Neuron (in vitro differentiated cells): Measurements from ENCODE around the gene BCAR3.
"Not testable (repeated sequence)": the region's sequence is repeated elsewhere in the genome, so short reads cannot be mapped to it uniquely, and the experiment has no call there.

Experiments used
- H2AFZ ChIP-seq: one replicate; pipeline ENCODE4 v1.6.1; 2013; ENCODE audit warnings: low read depth, mild to moderate bottlenecking, inconsistent platforms, low read length, moderate library complexity
- H3K27me3 ChIP-seq: one replicate; pipeline ENCODE4 v1.6.1; 2013; ENCODE audit warnings: low read length; ENCODE audit not compliant: insufficient read depth
- H3K36me3 ChIP-seq: one replicate; pipeline ENCODE4 v1.6.1; 2013; ENCODE audit warnings: low read length; ENCODE audit not compliant: insufficient read depth
- H3K4me1 ChIP-seq: one replicate; pipeline ENCODE4 v1.6.1; 2013; ENCODE audit warnings: low read length; ENCODE audit not compliant: insufficient read depth
- H3K4me3 ChIP-seq: 2 replicates; pipeline ENCODE4 v1.5.1; 2013; ENCODE audit warnings: mild to moderate bottlenecking, low read length, moderate library complexity
- H3K9me3 ChIP-seq: one replicate; pipeline ENCODE4 v1.6.1; 2013; ENCODE audit warnings: low read length

Gene BCAR3

GRCh38 chr1:93652323-93652949 is 29.2 kb downstream of the BCAR3 start:
- Histone ChIP-seq H2AFZ (no peak overlapping the region), H3K27me3 (no peaks in the 10 kb centered on the region), H3K4me1 (no peaks in the 10 kb centered on the region), H3K4me3 (no peak overlapping the region), H3K36me3 (no peaks in the 10 kb centered on the region), H3K9me3 (peaks cover 1% of the 10 kb centered on the region)

GRCh38 chr1:93651695-93652094 is 29.9 kb downstream of the BCAR3 start:
- no peak overlapping the region for H3K4me3 ChIP-seq
- H3K36me3 ChIP-seq, result no peaks in the 10 kb centered on the region
- no peak overlapping the region for H2AFZ ChIP-seq
- no peaks in the 10 kb centered on the region for H3K27me3 ChIP-seq
- no peaks in the 10 kb centered on the region for H3K4me1 ChIP-seq
- H3K9me3 ChIP-seq, result peaks cover 1% of the 10 kb centered on the region

- H2AFZ ChIP-seq, H3K36me3 ChIP-seq, H3K27me3 ChIP-seq, H3K9me3 ChIP-seq, H3K4me3 ChIP-seq, H3K4me1 ChIP-seq: not testable (repeated sequence)
These were observed 31.5 kb downstream of the BCAR3 start for GRCh38 chr1:93650159-93650558.

- H3K4me3 ChIP-seq, result no peak overlapping the region
- H3K9me3 ChIP-seq, result no peaks in the 10 kb centered on the region
- H3K27me3 ChIP-seq, result no peaks in the 10 kb centered on the region
- H3K4me1 ChIP-seq, result no peaks in the 10 kb centered on the region
- no peaks in the 10 kb centered on the region for H3K36me3 ChIP-seq
- no peak overlapping the region for H2AFZ ChIP-seq
These were observed 32.4 kb downstream of the BCAR3 start for GRCh38 chr1:93649231-93649630.

GRCh38 chr1:93648656-93649055 is 33.0 kb downstream of the BCAR3 start:
- Histone ChIP-seq H3K4me1 (no peaks in the 10 kb centered on the region), H3K27me3 (no peaks in the 10 kb centered on the region), H2AFZ (no peak overlapping the region), H3K4me3 (no peak overlapping the region), H3K9me3 (no peaks in the 10 kb centered on the region), H3K36me3 (no peaks in the 10 kb centered on the region)

GRCh38 chr1:93641527-93641926 is 40.1 kb downstream of the BCAR3 start:
- Histone ChIP-seq H3K36me3 (no peaks in the 10 kb centered on the region), H2AFZ (no peak overlapping the region), H3K27me3 (peaks cover 2% of the 10 kb centered on the region), H3K4me1 (peaks cover 11% of the 10 kb centered on the region), H3K4me3 (no peak overlapping the region), H3K9me3 (peaks cover 4% of the 10 kb centered on the region)

- Histone ChIP-seq H2AFZ (no peak overlapping the region), H3K9me3 (peaks cover 4% of the 10 kb centered on the region), H3K27me3 (peaks cover 2% of the 10 kb centered on the region), H3K4me3 (no peak overlapping the region), H3K4me1 (peaks cover 14% of the 10 kb centered on the region), H3K36me3 (no peaks in the 10 kb centered on the region)
These were observed 40.8 kb downstream of the BCAR3 start for GRCh38 chr1:93640656-93641440.

GRCh38 chr1:93638981-93639380 is 42.7 kb downstream of the BCAR3 start:
- H3K27me3 ChIP-seq, result peaks cover 2% of the 10 kb centered on the region
- peaks cover 26% of the 10 kb centered on the region for H3K4me1 ChIP-seq
- H3K9me3 ChIP-seq, result peaks cover 4% of the 10 kb centered on the region
- H2AFZ ChIP-seq, result no peak overlapping the region
- H3K4me3 ChIP-seq, result no peak overlapping the region
- no peaks in the 10 kb centered on the region for H3K36me3 ChIP-seq

- H3K27me3 ChIP-seq, result peaks cover 2% of the 10 kb centered on the region
- no peak overlapping the region for H2AFZ ChIP-seq
- H3K4me3 ChIP-seq, result no peak overlapping the region
- H3K36me3 ChIP-seq, result no peaks in the 10 kb centered on the region
- H3K9me3 ChIP-seq, result peaks cover 4% of the 10 kb centered on the region
- H3K4me1 ChIP-seq, result peaks cover 26% of the 10 kb centered on the region
These were observed 43.3 kb downstream of the BCAR3 start for GRCh38 chr1:93638307-93638847.

GRCh38 chr1:93636712-93637111 is 44.9 kb downstream of the BCAR3 start:
- no peaks in the 10 kb centered on the region for H3K36me3 ChIP-seq
- no peak overlapping the region for H3K4me3 ChIP-seq
- peaks cover 4% of the 10 kb centered on the region for H3K9me3 ChIP-seq
- H2AFZ ChIP-seq, result no peak overlapping the region
- H3K27me3 ChIP-seq, result peaks cover 2% of the 10 kb centered on the region
- peaks cover 26% of the 10 kb centered on the region for H3K4me1 ChIP-seq

- no peak overlapping the region for H3K4me3 ChIP-seq
- peaks cover 2% of the 10 kb centered on the region for H3K27me3 ChIP-seq
- H3K36me3 ChIP-seq, result no peaks in the 10 kb centered on the region
- H2AFZ ChIP-seq, result no peak overlapping the region
- H3K4me1 ChIP-seq, result peaks cover 26% of the 10 kb centered on the region
- H3K9me3 ChIP-seq, result peaks cover 4% of the 10 kb centered on the region
These were observed 45.8 kb downstream of the BCAR3 start for GRCh38 chr1:93635614-93636543.

GRCh38 chr1:93633313-93633712 is 48.3 kb downstream of the BCAR3 start:
- H3K4me1 ChIP-seq, result peaks cover 17% of the 10 kb centered on the region

More at GRCh38 chr1:93633313-93633712, 48.3 kb downstream of the BCAR3 start:
- Histone ChIP-seq H3K36me3 (no peaks in the 10 kb centered on the region), H3K4me3 (no peak overlapping the region), H3K9me3 (no peaks in the 10 kb centered on the region), H3K27me3 (no peaks in the 10 kb centered on the region), H2AFZ (no peak overlapping the region)
